IPS-NIHi11 (cell line): Measurements from ENCODE around the gene METRNL.
"Not testable (repeated sequence)": the region's sequence is repeated elsewhere in the genome, so short reads cannot be mapped to it uniquely, and the experiment has no call there.

ENCODE experiments used
- DNase-seq: peaks from one replicate; pipeline ENCODE4 v3.0.0; 2012; ENCODE audit warnings: mixed read lengths, low spot score

The METRNL gene, protein sequence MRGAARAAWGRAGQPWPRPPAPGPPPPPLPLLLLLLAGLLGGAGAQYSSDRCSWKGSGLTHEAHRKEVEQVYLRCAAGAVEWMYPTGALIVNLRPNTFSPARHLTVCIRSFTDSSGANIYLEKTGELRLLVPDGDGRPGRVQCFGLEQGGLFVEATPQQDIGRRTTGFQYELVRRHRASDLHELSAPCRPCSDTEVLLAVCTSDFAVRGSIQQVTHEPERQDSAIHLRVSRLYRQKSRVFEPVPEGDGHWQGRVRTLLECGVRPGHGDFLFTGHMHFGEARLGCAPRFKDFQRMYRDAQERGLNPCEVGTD

GRCh38 chr17:83079352-83079747 lies at the start of gene METRNL:
Gene METRNL (plus strand): TSS chr17:83079609. CDS start chr17:83079816, 207 bp downstream.
- DNase-seq: peak; percentile 97

DNA sequence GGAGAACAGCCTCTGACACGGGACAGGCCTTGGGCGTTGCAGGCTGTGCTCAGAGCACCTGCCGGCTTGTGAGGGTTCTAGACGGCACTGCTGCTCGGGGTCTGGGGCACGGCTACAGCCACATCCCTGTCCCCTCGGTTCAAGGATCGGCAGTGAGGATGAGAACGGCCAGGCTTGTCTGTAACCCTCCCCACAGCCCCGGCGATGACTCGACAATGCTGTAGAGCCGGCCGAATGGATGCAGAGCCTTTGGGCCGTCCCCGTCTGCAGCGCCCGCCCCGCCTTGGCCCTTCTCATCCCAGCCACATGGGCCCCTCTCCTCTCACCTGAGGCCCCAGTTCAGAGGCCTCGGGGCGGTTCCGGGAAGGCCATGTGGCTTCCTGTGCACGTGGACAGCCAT lies 49.0 kb upstream of the METRNL start:
- DNase-seq: no peak

DNA sequence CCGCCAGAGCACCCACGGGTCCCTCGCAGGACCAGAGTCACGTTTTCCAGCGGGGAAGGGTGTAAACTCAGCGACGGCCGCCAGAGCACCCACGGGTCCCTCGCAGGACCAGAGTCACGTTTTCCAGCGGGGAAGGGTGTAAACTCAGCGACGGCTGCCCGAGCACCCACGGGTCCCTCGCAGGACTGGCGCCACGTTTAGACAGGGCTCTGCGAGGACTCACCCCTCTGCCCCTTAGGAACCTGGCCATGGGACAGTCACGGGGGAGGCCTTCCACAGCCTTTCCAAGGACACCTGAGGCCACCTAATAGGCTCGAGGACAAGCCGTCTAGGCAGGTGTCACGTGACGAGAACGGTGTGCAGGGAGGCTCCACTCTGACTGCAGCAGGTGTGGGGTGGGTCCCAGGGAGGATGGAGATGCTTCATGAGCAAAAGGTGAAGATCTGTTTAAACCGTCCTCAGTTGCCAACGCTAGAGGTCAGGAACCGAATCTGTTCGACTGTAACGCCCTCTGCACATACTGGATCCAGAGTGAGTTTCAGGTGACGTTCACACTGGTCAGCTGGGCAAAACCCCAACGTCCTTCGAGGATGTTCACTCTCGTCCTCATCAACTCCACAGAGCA lies 48.0 kb upstream of the METRNL start:
- no peak for DNase-seq

DNA sequence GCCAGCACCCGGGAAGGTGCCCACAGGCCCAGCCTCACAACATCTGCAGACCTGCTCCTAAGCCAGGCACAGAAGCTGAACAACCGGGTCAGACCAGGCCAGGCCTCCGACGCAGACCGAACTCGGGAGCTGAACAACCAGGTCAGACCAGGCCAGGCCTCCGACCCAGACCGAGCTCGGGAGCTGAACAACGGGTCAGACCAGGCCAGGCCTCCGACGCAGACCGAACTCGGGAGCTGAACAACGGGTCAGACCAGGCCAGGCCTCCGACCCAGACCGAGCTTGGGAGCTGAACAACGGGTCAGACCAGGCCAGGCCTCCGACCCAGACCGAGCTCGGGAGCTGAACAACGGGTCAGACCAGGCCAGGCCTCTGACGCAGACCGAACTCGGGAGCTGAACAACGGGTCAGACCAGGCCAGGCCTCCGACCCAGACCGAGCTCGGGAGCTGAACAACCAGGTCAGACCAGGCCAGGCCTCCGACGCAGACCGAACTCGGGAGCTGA lies 47.4 kb upstream of the METRNL start:
- DNase-seq: not testable (repeated sequence)

DNA sequence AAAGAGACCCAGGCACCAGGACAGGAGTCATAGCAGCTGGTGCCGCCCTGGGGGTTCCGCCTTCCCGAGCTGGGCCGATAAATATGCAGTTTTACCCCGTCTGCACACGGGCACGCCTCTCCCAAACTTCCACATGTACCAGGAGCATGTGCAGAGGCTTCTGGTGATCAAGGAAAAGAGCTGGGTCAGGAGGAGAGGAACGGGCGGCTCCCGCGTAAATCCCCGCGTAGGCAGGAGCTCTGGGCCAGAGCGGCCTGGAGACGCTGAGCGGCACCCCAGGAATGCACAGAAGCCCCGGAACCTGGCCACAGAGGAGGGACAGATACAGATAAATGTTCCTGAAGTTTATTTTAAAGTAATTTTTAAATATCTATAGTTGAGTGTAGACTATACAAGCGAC lies 46.6 kb upstream of the METRNL start:
- no peak for DNase-seq

DNA sequence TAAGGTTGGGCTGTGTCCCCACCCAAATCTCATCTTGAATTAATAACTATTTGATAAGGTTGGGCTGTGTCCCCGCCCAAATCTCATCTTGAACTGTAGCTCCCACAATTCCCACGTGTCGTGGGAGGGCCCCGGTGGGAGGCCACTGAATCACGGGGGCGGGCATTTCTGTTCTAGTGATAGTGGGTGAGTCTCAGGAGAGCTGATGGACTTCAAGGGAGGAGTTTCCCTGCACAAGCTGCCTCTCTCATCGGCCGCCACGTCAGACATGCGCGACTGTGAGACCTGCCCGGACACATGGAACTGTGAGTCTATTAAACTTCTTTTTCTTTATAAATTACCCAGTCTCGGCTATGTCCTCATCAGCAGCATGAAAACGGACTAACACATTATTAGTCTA lies 44.9 kb upstream of the METRNL start:
- DNase-seq: no peak

DNA sequence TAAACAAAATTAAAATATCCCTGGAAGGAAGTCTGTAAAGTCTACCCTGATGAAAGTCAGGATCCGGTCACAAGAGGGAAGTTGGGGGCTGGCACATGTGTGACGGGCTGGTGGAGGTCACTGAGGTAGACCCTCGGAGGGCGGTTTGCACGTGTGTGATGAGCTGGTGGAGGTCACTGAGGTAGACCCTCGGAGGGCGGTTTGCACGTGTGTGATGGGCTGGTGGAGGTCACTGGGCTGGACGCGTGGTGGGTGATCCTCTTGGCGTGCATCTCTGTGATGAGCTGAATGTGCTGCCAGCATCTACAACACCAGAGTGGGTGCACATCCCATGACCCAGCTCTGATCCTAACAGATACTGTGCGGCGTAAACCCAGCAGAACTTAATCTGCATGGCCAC lies 43.7 kb upstream of the METRNL start:
- DNase-seq: no peak

GRCh38 chr17:83036193-83036592 lies 43.2 kb upstream of the METRNL start:
- DNase-seq: no peak

GRCh38 chr17:83036666-83037065 lies 42.7 kb upstream of the METRNL start:
- DNase-seq: no peak

DNA sequence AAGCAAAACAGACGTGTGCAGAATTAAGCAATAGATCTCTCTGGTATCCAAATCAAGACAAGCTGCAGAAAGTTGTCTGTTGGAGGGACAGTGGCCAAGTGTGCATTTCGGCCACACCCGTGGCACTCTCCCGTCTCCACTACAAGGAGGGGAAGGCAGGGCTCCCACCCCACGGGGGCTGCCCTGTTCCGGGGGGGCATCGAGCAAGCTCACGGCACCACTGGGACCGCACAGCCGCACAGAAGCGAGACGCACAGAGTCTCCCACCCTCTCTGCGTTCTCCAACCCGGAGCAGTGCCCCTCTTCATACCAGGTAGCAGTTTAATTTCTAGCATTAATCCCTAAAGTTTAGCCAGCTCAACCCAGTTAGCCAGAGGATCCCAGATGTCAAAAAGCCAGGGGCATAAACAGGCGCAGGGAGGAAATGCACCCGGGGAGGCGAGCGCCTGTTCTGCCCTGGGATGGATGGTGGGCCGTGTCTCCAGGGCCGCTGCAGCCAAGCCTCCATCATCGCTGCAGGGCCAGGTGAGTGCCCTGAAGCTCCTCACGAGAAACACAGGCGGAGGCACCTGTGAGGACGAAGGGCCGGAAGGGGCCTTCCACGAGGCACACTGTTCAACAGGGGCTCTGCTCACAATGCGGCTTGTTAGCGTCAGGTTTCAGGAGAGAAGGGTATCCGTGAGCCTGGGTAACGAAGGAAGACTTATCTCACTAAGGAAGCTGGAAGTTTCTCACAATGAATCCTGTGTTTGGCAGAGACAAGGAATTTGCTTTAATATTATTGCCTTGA lies 42.1 kb upstream of the METRNL start:
- DNase-seq: no peak

- no peak for DNase-seq
These were observed 41.6 kb upstream of the METRNL start for GRCh38 chr17:83037874-83038165.

GRCh38 chr17:83038983-83039382 lies 40.4 kb upstream of the METRNL start:
- not testable (repeated sequence) for DNase-seq

GRCh38 chr17:83041305-83041704 lies 38.1 kb upstream of the METRNL start:
- no peak for DNase-seq

GRCh38 chr17:83042522-83043158 lies 36.8 kb upstream of the METRNL start:
- no peak for DNase-seq

GRCh38 chr17:83044479-83044878 lies 34.9 kb upstream of the METRNL start:
- not testable (repeated sequence) for DNase-seq

- DNase-seq: no peak
These were observed 32.8 kb upstream of the METRNL start for GRCh38 chr17:83046448-83047181.

DNA sequence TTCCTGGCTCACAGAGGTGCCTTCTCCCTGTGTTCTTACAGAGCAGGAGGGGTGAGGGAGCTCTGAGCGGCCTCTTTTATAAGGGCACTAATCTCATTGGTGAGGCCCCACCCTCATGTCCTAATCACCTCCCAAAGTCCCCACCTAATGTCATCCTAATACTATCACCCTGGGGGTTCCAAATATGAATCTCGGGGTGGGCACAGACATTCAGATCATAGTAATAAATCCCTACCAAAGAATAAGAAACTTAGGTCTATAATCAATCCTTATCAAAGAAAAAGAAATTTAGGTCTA lies 32.3 kb upstream of the METRNL start:
- no peak for DNase-seq

DNA sequence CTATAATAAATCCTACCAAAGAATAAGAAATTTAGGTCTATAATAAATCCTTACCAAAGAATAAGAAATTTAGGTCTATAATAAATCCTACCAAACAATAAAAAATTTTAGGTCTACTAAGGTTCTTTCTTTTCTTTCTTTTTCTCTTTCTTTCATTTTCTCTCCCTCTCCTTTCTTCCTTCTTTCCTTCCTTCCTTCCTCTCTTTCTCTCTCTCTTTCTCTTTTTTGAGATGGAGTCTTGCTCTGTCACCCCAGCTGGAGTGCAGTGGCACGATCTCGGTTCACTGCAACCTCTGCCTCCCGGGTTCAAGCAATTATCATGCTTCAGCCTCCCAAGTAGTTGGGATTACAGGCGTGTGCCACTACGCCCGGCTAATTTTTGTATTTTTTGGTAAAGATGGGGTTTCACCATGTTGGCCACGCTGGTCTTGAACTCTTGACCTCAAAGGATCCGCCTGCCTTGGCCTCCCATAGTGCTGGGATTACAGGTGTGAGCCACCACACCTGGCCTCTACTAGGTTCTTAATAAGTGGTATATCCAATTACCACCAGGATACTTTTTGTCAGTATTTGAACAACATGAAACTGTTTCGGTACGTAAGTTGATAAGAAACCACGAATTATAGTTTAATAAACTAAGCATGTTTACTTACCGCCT lies 31.5 kb upstream of the METRNL start:
- DNase-seq: not testable (repeated sequence)

GRCh38 chr17:83050651-83051395 lies 28.6 kb upstream of the METRNL start:
- no peak for DNase-seq

GRCh38 chr17:83051396-83052240 lies 27.8 kb upstream of the METRNL start:
- DNase-seq: peak; percentile 100
